RWPE1 (cell line): ENCODE measurements around the gene ACRV1.

Source experiments
- CTCF ChIA-PET: fragments of 350-600 bp; sonication (Branson Sonifier 250); formaldehyde crosslinking; extraction: SDS; loops from one replicate; lab custom pipeline; 2021; lab: Yijun Ruan, JAX
- POLR2A ChIA-PET: fragments of 400-600 bp; formaldehyde crosslinking; extraction: SDS; loops from one replicate; lab custom pipeline; 2020; ENCODE audit warnings: antibody characterized with exemption; ENCODE audit not compliant: low non-redundant PET; lab: Yijun Ruan, JAX
- DNase-seq: peaks from one replicate; pipeline ENCODE4 v3.0.0; 2012; ENCODE audit warnings: low spot score
- H3K27ac ChIP-seq: fragments of 450-650 bp; 2 replicates; pipeline ENCODE4 v1.5.1; 2017
- CTCF ChIP-seq: fragments of 450-650 bp; conservative IDR thresholded peaks from 2 replicates; pipeline ENCODE4 v1.5.1; 2017; ENCODE audit warnings: low read depth, mild to moderate bottlenecking

ACRV1 gene

GRCh38 chr11:125685228-125685627 lies 4.6 kb upstream of the ACRV1 start:
- no peak for TF ChIP-seq CTCF
- H3K27ac ChIP-seq: no peak overlapping the region
- no peak for DNase-seq
- ChIA-PET POLR2A (interaction anchor here (0.7 kb wide), 1 partner anchor 171 kb away, joined by 4 read pairs; no protein-coding TSS in a partner anchor), CTCF (no interaction called here)

GRCh38 chr11:125679837-125680236 lies 810 bp downstream of the ACRV1 start:
- H3K27ac ChIP-seq: no peak overlapping the region
- CTCF ChIA-PET: no interaction called here
- TF ChIP-seq CTCF: no peak
- no peak for DNase-seq
- POLR2A ChIA-PET: no interaction called here

- no peak for DNase-seq
- POLR2A ChIA-PET: no interaction called here
- no peak; the same call in 1 of the 2 replicates for TF ChIP-seq CTCF
- no peak overlapping the region for H3K27ac ChIP-seq
- CTCF ChIA-PET: no interaction called here
Measured at GRCh38 chr11:125679397-125679796, 1.2 kb downstream of the ACRV1 start.

GRCh38 chr11:125675196-125675595 lies 5.5 kb downstream of the ACRV1 start:
- no peak for DNase-seq
- ChIA-PET CTCF (no interaction called here), POLR2A (no interaction called here)
- TF ChIP-seq CTCF: no peak
- no peak overlapping the region for H3K27ac ChIP-seq

GRCh38 chr11:125674210-125674609 lies 6.4 kb downstream of the ACRV1 start:
- no peak overlapping the region for H3K27ac ChIP-seq
- TF ChIP-seq CTCF: no peak
- ChIA-PET POLR2A (no interaction called here), CTCF (interaction anchor here (0.5 kb wide), 1 partner anchor 35 kb away, joined by 3 read pairs; no protein-coding TSS in a partner anchor)
- no peak for DNase-seq

GRCh38 chr11:125671561-125671960 lies 9.1 kb downstream of the ACRV1 start:
- POLR2A ChIA-PET: no interaction called here
- CTCF ChIA-PET: interaction anchor here (0.7 kb wide), 1 partner anchor 587 kb away, joined by 3 read pairs; no protein-coding TSS in a partner anchor
- no peak overlapping the region for H3K27ac ChIP-seq
- DNase-seq: no peak
- TF ChIP-seq CTCF: no peak

GRCh38 chr11:125670172-125670571 lies 10.5 kb downstream of the ACRV1 start:
- POLR2A ChIA-PET: no interaction called here
- CTCF ChIA-PET: interaction anchor here (0.7 to 0.8 kb wide), 2 partner anchors 775 to 1078 kb away, joined by 3 to 5 read pairs; no protein-coding TSS in a partner anchor
- no peak overlapping the region for H3K27ac ChIP-seq
- TF ChIP-seq CTCF: no peak
- no peak for DNase-seq
